ENCODE results near the gene MAX. TPM values are rescaled to one million over a fixed set of nuclear protein-coding genes. Genes with fewer than 3 reads are reported as not detected.

MAX gene
- total RNA-seq, 1 donor from 2014 or later, result 116 TPM

DNA sequence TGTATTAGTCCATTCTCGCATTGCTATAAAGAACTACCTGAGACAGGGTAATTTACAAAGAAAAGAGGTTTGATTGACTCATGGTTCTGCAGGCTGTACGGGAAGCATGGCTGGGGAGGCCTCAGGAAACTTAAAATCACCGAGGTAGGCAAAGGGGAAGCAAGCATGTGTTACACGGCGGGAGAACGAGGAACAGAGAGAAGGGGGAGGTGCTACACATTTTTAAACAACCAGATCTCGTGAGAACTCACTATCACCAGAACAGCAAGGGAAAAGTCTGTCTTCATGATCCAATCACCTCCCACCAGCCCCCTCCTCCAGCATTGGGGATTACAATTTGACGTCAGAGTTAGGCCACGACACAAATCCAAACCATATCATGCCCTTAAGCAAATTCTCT lies 13.3 kb upstream of the MAX start:
- intact Hi-C loops (cut with micrococcal nuclease), result no loop called here

DNA sequence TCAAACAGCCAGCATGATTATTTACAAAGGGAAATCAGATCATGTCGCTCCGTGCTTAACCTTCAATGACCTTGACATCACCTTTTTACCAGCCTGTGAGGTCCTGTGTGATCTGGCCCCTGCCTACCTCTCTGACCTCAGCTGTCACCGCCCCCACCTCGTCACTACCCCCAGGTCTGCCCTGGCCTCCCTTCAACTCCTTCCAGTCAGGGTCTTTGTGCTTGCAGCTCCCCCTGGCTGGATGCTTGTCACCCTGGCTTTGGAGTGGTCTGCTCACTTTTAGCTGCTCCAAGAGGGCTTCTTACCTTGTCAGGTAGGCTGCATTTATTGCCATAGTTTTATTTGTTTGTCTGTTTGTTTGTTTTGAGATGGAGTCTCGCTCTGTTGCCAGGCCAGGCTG lies 8.2 kb upstream of the MAX start:
- no peak overlapping the region for H3K27ac Mint-ChIP-seq
- H3K4me3 Mint-ChIP-seq, result no peak overlapping the region
- DNase-seq (no peak), ATAC-seq (ENCODE audit: low read depth) (no peak)
- H3K9me3 Mint-ChIP-seq, result no peaks in the 10 kb centered on the region
- intact Hi-C loops (cut with micrococcal nuclease), result no loop called here
- peaks cover 1% of the 10 kb centered on the region for H3K4me1 Mint-ChIP-seq
- no peaks in the 10 kb centered on the region for H3K27me3 Mint-ChIP-seq
- H3K36me3 Mint-ChIP-seq (ENCODE audit: low read depth), result no peaks in the 10 kb centered on the region
- TF ChIP-seq, protein P1, sequence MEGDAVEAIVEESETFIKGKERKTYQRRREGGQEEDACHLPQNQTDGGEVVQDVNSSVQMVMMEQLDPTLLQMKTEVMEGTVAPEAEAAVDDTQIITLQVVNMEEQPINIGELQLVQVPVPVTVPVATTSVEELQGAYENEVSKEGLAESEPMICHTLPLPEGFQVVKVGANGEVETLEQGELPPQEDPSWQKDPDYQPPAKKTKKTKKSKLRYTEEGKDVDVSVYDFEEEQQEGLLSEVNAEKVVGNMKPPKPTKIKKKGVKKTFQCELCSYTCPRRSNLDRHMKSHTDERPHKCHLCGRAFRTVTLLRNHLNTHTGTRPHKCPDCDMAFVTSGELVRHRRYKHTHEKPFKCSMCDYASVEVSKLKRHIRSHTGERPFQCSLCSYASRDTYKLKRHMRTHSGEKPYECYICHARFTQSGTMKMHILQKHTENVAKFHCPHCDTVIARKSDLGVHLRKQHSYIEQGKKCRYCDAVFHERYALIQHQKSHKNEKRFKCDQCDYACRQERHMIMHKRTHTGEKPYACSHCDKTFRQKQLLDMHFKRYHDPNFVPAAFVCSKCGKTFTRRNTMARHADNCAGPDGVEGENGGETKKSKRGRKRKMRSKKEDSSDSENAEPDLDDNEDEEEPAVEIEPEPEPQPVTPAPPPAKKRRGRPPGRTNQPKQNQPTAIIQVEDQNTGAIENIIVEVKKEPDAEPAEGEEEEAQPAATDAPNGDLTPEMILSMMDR (IDR thresholded peaks at IDR 0.05), result no peak
- POLR2A ChIA-PET, result no interaction called here
- CTCF ChIA-PET, result no interaction called here

More for the DNA sequence above, 13.3 kb upstream of the MAX start:
- no peak for DNase-seq
- Mint-ChIP-seq H3K4me3 (no peak overlapping the region), H3K27ac (no peak overlapping the region), H3K4me1 (peaks cover 4% of the 10 kb centered on the region), H3K9me3 (no peaks in the 10 kb centered on the region), H3K36me3 (ENCODE audit: low read depth) (no peaks in the 10 kb centered on the region), H3K27me3 (no peaks in the 10 kb centered on the region)
- TF ChIP-seq, protein P1 (IDR thresholded peaks at IDR 0.05), result no peak
- ATAC-seq (ENCODE audit: low read depth), result no peak
- ChIA-PET CTCF (no interaction called here), POLR2A (no interaction called here)

DNA sequence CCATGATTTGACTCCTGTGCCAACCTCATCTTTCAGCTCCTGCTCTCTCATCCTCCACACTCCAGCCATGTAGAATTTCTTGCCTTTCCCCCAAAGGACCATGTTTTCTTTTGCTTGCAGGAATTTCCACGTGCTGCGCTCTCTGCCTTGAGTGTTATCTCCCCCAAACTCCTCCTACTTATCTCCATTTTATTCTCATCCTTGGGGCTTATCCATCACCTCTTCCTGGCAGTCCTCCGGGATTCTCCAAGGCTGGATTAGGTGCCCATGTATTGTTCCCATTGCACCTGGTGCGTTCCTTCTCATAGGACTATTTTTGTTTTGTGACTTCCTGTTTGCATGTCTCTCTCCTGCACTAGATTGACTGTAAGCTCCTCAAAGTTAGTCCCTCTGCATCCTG lies 7.0 kb upstream of the MAX start:
- no peak for DNase-seq
- H3K9me3 Mint-ChIP-seq, result no peaks in the 10 kb centered on the region
- H3K27ac Mint-ChIP-seq, result no peak overlapping the region
- H3K27me3 Mint-ChIP-seq, result no peaks in the 10 kb centered on the region
- no peak for ATAC-seq (ENCODE audit: low read depth)
- CTCF ChIA-PET, result no interaction called here
- intact Hi-C loops (cut with micrococcal nuclease), result no loop called here
- TF ChIP-seq, protein P1 (IDR thresholded peaks at IDR 0.05), result no peak
- no peak overlapping the region for H3K4me3 Mint-ChIP-seq
- H3K4me1 Mint-ChIP-seq, result no peaks in the 10 kb centered on the region
- POLR2A ChIA-PET, result no interaction called here
- no peaks in the 10 kb centered on the region for H3K36me3 Mint-ChIP-seq (ENCODE audit: low read depth)

DNA sequence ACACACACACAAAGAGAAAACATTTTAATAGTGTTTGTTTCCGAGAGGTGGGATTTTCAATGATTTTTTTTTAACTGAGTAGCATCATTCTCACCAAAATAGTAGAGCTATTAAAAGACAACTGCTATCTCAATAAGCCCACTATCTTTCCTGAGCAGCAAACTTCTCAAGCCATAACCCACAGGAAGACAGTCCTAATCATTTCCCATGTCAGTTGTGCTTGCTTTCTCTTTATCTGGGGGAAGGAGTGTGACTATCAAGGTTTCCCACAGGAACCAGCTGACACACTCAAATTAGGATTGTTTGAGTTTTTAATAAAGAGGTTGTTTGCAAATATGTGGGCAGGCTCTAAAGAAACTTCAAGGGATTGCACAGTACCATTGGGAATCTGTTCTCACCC lies 4.9 kb upstream of the MAX start:
- ChIA-PET POLR2A (interaction anchor here (0.6 kb wide), 1 partner anchor 389 kb away, joined by 5 read pairs; no protein-coding TSS in a partner anchor), CTCF (no interaction called here)
- Mint-ChIP-seq H3K36me3 (ENCODE audit: low read depth) (peaks cover 2% of the 10 kb centered on the region), H3K4me1 (peaks cover 9% of the 10 kb centered on the region), H3K27ac (no peak overlapping the region), H3K9me3 (no peaks in the 10 kb centered on the region), H3K27me3 (no peaks in the 10 kb centered on the region), H3K4me3 (no peak overlapping the region)
- DNase-seq, result no peak
- TF ChIP-seq, protein P1 (IDR thresholded peaks at IDR 0.05), result no peak
- ATAC-seq (ENCODE audit: low read depth), result no peak
- intact Hi-C loops (cut with micrococcal nuclease), result no loop called here

DNA sequence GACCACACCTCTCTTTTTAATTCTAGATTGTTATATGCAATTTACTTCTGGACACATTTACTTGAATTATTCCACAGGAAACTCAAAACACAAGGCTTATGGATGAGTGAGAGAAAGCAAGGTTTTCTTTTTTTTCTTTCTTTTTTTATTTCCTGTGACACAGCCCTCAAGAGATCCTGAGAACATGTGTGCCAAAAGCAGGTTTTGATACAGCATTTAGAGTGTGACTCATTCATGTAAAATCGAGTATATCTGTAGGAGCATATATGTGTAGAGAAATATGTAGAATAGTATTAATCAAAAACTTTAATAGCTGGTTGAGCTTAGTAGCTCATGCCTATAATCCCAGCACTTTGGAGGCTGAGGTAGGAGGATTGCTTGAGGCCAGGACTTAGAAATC lies 4.4 kb upstream of the MAX start:
- H3K36me3 Mint-ChIP-seq (ENCODE audit: low read depth), result peaks cover 3% of the 10 kb centered on the region
- no peak overlapping the region for H3K27ac Mint-ChIP-seq
- ATAC-seq (ENCODE audit: low read depth) (no peak), DNase-seq (no peak)
- POLR2A ChIA-PET, result no interaction called here
- intact Hi-C loops (cut with micrococcal nuclease), result no loop called here
- peaks cover 10% of the 10 kb centered on the region for H3K4me1 Mint-ChIP-seq
- CTCF ChIA-PET, result no interaction called here
- H3K4me3 Mint-ChIP-seq, result no peak overlapping the region
- no peaks in the 10 kb centered on the region for H3K27me3 Mint-ChIP-seq
- TF ChIP-seq, protein P1 (IDR thresholded peaks at IDR 0.05), result no peak
- H3K9me3 Mint-ChIP-seq, result no peaks in the 10 kb centered on the region

All from activated B cell treated with CpG ODN at 0.5 μM for 24 hours (primary cell).